ENCODE measurements around the gene ZBTB17.

GRCh38 chr1:15966081-15966955, 9.6 kb downstream of the ZBTB17 start:
- TF ChIP-seq CTCF (conservative IDR thresholded peaks at IDR 0.05; ENCODE audit: low read length), result no peak
- no peak for TF ChIP-seq EZH2phosphoT487 (IDR thresholded peaks at IDR 0.05; ENCODE audit: borderline replicate concordance, low read depth, low read length)

All from OCI-LY7 (cell line).